Liver (tissue), 3 donors: ENCODE measurements around the gene CDK9.

Experiments used
- ATF3 ChIP-seq: IDR thresholded peaks from 2 replicates; pipeline ENCODE4 v1.6.1; 2016; ENCODE audit warnings: antibody characterized with exemption
- CTCF ChIP-seq: fragments of 150-350 bp; IDR thresholded peaks from 2 replicates; pipeline ENCODE4 v1.5.1; 2017; ENCODE audit warnings: improper control_type of control experiment, low read depth, low read length; ENCODE audit not compliant: missing input control
- EGR1 ChIP-seq, 2 donors: IDR thresholded peaks; 2 replicates each; pipeline ENCODE4 v1.6.1; 2016 to 2018; ENCODE audit warnings: antibody characterized with exemption in 2 of 2, low read depth in 2 of 2
- FOXA1 ChIP-seq: IDR thresholded peaks from 2 replicates; pipeline ENCODE4 v1.6.1; 2016; ENCODE audit warnings: antibody characterized with exemption
- HNF4G ChIP-seq: IDR thresholded peaks from 2 replicates; pipeline ENCODE4 v1.6.1; 2016; ENCODE audit warnings: antibody characterized with exemption
- JUND ChIP-seq, 2 donors: IDR thresholded peaks; 2 replicates each; pipeline ENCODE4 v1.6.1; 2016; ENCODE audit warnings: antibody characterized with exemption in 2 of 2
- MAX ChIP-seq: IDR thresholded peaks from 2 replicates; pipeline ENCODE4 v1.6.1; 2016; ENCODE audit warnings: antibody characterized with exemption
- RAD21 ChIP-seq, 2 donors: IDR thresholded peaks; 2 replicates each; pipeline ENCODE4 v1.6.1; 2016; ENCODE audit warnings: antibody characterized with exemption in 2 of 2, mild to moderate bottlenecking in 2 of 2
- REST ChIP-seq: IDR thresholded peaks from 2 replicates; pipeline ENCODE4 v1.6.1; 2016; ENCODE audit warnings: antibody characterized with exemption, mild to moderate bottlenecking
- SP1 ChIP-seq: IDR thresholded peaks from 2 replicates; pipeline ENCODE4 v1.6.1; 2018; ENCODE audit warnings: antibody characterized with exemption, mild to moderate bottlenecking
- TAF1 ChIP-seq: conservative IDR thresholded peaks from 2 replicates; pipeline ENCODE4 v1.6.1; 2016; ENCODE audit warnings: antibody characterized with exemption, mild to moderate bottlenecking
- YY1 ChIP-seq: IDR thresholded peaks from 2 replicates; pipeline ENCODE4 v1.6.1; 2016; ENCODE audit warnings: antibody characterized with exemption, mild to moderate bottlenecking
- donor health status: healthy.
- donor health status: healthy.

GRCh38 chr9:127814619-127815511 is 29.0 kb downstream of the CDK9 start:
- no peak for TF ChIP-seq CTCF
- no peak for TF ChIP-seq TAF1
- TF ChIP-seq RAD21 (IDR thresholded peaks at IDR 0.05) = no peak
- TF ChIP-seq FOXA1 = no peak
- TF ChIP-seq SP1 = no peak
- no peak for TF ChIP-seq YY1
- TF ChIP-seq EGR1 (IDR thresholded peaks at IDR 0.05; ENCODE audit: low read depth in 2 of 2) = no peak
- no peak for TF ChIP-seq ATF3
- no peak for TF ChIP-seq JUND (IDR thresholded peaks at IDR 0.05)
- no peak for TF ChIP-seq REST
- no peak for TF ChIP-seq MAX
- TF ChIP-seq HNF4G = no peak
